Measurements from ENCODE around the gene TRPM2.

Gene TRPM2

DNA sequence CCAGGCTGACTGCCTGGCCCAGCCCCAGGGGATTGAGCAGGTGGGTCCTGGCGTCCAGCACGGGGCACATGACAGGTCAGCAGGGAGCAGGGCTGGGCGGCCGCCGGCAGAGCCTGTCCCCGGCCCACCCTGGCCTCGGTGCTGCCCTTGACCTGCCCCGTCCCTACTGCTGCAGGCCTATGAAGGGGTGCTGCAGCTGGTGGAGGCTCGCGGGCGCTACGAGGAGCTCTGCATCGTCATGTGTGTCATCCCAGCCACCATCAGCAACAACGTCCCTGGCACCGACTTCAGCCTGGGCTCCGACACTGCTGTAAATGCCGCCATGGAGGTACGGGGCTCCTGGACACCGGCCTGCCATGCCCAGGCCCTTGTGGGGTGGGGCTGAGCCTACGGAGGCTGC lies 29.8 kb upstream of the TRPM2 start:
- peaks cover 85% of the 10 kb centered on the region for H3K36me3 ChIP-seq
- H3K4me3 ChIP-seq (ENCODE audit: low read depth, low read length), result no peak overlapping the region
- TF ChIP-seq, protein P1, sequence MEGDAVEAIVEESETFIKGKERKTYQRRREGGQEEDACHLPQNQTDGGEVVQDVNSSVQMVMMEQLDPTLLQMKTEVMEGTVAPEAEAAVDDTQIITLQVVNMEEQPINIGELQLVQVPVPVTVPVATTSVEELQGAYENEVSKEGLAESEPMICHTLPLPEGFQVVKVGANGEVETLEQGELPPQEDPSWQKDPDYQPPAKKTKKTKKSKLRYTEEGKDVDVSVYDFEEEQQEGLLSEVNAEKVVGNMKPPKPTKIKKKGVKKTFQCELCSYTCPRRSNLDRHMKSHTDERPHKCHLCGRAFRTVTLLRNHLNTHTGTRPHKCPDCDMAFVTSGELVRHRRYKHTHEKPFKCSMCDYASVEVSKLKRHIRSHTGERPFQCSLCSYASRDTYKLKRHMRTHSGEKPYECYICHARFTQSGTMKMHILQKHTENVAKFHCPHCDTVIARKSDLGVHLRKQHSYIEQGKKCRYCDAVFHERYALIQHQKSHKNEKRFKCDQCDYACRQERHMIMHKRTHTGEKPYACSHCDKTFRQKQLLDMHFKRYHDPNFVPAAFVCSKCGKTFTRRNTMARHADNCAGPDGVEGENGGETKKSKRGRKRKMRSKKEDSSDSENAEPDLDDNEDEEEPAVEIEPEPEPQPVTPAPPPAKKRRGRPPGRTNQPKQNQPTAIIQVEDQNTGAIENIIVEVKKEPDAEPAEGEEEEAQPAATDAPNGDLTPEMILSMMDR (IDR thresholded peaks at IDR 0.05; ENCODE audit: low read depth, low read length), result no peak
- H3K27ac ChIP-seq, result no peak overlapping the region
- no peaks in the 10 kb centered on the region for H3K27me3 ChIP-seq (ENCODE audit: insufficient read depth, low read depth, severe bottlenecking)
- DNase-seq, result no peak
- no peaks in the 10 kb centered on the region for H3K9me3 ChIP-seq (ENCODE audit: severe bottlenecking)

DNA sequence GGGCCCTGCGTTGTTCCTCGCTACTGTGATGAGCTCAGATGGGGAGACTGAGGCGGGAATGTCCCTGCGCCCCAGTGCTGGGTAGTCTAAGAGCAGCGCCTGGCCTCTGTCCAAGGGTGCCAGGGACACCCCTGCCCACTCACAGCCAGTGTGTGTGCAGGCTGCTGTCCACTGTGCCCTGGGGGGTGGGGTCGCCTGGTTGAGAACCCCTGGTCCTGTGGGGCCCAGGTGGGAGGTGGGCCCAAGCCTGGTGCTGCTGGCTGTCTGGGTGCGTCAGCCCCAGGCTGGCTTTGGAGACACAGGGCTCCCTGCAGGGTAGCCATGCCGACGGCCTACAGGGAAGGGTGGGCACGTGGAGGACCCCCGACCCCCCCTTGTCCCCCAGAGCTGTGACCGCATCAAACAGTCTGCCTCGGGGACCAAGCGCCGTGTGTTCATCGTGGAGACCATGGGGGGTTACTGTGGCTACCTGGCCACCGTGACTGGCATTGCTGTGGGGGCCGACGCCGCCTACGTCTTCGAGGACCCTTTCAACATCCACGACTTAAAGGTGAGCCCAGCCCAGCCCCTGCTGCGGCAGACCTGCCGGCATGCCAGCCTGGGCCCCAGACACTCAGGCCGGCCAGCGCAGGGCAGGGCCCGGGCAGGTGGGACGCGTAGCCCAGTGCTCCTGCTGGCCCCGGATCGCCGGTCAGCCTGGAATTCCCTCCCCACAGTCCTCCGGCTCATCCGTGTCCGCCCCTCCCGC lies 29.1 kb upstream of the TRPM2 start:
- H3K36me3 ChIP-seq, result peaks cover 78% of the 10 kb centered on the region
- no peak for DNase-seq

DNA sequence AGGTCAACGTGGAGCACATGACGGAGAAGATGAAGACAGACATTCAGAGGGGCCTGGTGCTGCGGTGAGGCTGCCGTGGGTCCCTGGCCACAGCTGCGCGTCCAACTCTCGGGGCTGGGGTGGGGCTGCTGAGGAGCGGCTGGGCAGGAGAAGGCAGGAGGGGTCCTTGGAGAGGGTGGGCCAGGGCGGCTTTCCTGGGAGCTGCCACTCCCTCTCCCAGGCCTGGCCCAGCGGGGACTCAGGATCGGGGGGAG lies 28.6 kb upstream of the TRPM2 start:
- Histone ChIP-seq H3K4me3 (ENCODE audit: low read depth, low read length) (no peak overlapping the region), H3K9me3 (ENCODE audit: severe bottlenecking) (no peaks in the 10 kb centered on the region), H3K27me3 (ENCODE audit: insufficient read depth, low read depth, severe bottlenecking) (no peaks in the 10 kb centered on the region), H3K27ac (no peak overlapping the region), H3K36me3 (peaks cover 73% of the 10 kb centered on the region)
- DNase-seq, result no peak
- TF ChIP-seq, protein P1 (IDR thresholded peaks at IDR 0.05; ENCODE audit: low read depth, low read length), result no peak

More for the DNA sequence above, 29.1 kb upstream of the TRPM2 start:
- Histone ChIP-seq H3K27me3 (ENCODE audit: insufficient read depth, low read depth, severe bottlenecking) (no peaks in the 10 kb centered on the region), H3K27ac (no peak overlapping the region), H3K9me3 (ENCODE audit: severe bottlenecking) (no peaks in the 10 kb centered on the region), H3K4me3 (ENCODE audit: low read depth, low read length) (no peak overlapping the region)
- TF ChIP-seq, protein P1 (IDR thresholded peaks at IDR 0.05; ENCODE audit: low read depth, low read length), result no peak

DNA sequence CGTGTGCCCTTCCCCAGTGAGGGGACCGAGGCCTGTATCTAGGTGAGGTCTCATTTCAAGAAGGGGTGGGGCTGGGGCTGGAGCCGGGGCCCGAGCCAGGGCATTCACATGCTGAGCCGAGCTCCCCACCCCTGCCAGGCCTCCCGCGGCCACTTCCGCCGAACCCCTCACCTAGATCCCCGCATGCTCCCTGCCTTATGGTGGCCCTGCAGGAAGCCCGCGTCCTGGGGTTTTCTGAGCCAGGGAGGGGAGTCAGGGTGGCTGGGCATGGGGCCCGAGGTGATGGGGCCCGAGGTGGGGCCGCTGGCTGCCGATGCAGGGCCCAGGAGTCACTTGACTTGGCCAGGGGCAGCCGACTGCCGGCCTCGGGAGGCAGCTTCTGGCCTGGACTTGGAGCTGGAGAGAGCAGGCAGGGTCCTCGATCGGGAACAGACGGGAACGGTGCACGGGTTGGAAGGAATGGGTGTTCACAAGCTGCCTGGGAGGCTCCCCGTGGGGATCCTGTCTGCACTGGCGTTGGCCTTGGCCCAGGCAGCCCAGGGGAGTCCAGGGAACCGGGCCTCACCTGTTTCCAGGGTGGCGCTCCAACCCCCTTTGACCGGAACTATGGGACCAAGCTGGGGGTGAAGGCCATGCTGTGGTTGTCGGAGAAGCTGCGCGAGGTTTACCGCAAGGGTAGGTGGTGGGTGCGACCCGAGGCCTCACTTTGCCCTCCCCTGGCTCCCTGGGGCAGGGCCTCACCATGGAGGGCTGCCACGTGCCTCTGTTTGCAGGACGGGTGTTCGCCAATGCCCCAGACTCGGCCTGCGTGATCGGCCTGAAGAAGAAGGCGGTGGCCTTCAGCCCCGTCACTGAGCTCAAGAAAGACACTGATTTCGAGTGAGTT lies 27.8 kb upstream of the TRPM2 start:
- TF ChIP-seq, protein P1 (IDR thresholded peaks at IDR 0.05; ENCODE audit: low read depth, low read length), result no peak
- H3K9me3 ChIP-seq (ENCODE audit: severe bottlenecking), result no peaks in the 10 kb centered on the region
- H3K36me3 ChIP-seq, result peaks cover 65% of the 10 kb centered on the region
- DNase-seq, result no peak
- no peaks in the 10 kb centered on the region for H3K27me3 ChIP-seq (ENCODE audit: insufficient read depth, low read depth, severe bottlenecking)
- H3K4me3 ChIP-seq (ENCODE audit: low read depth, low read length), result no peak overlapping the region
- no peak overlapping the region for H3K27ac ChIP-seq

DNA sequence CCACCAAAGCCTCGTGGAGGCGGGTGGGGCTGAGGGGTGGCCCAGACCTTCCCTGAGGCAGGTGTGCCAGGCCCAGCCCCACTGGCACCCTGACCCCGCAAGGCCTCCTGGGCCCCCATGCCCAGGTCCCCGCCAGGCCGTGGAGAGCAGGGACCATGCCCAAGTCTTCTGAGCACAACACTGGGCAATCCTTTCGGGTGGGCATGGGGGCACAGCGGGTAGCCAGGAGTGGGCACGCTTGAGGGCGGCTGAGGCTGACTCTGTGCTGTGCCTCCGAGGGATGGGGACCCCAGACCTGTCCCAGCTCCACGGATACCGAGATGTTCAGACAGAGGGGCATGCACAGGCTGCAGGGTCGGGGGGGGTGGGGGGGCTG lies 27.2 kb upstream of the TRPM2 start:
- TF ChIP-seq, protein P1 (IDR thresholded peaks at IDR 0.05; ENCODE audit: low read depth, low read length), result no peak

More for the DNA sequence above, 27.2 kb upstream of the TRPM2 start:
- Histone ChIP-seq H3K27ac (no peak overlapping the region), H3K4me3 (ENCODE audit: low read depth, low read length) (no peak overlapping the region), H3K27me3 (ENCODE audit: insufficient read depth, low read depth, severe bottlenecking) (no peaks in the 10 kb centered on the region), H3K36me3 (peaks cover 64% of the 10 kb centered on the region), H3K9me3 (ENCODE audit: severe bottlenecking) (no peaks in the 10 kb centered on the region)
- DNase-seq, result no peak
